ENCODE results near the gene FGF4. TPM values are rescaled to one million over a fixed set of nuclear protein-coding genes. Genes with fewer than 3 reads are reported as not detected.

The FGF4 gene
- not detected in 2 replicates for total RNA-seq

GRCh38 chr11:69775163-69775755, at the start of gene FGF4:
Gene FGF4, minus strand, starts transcription at chr11:69775341. Its CDS starts 257 bp downstream, at chr11:69775084.

GRCh38 chr11:69818603-69819441, 43.7 kb upstream of the FGF4 start, which contains the start of gene FGF3:
Gene FGF3, minus strand, starts transcription at chr11:69819416. Its CDS starts 483 bp downstream, at chr11:69818933.

Other genes starting within 250 kb of the FGF4 start
- 90.9 and 423 TPM in 2 replicates for gene CCND1, start 134.2 kb downstream of the FGF4 start, total RNA-seq
- gene LTO1, start 100.0 kb downstream of the FGF4 start, total RNA-seq = 16.7 and 29.7 TPM in 2 replicates
- under 0.01 TPM in 1 of 2 replicates, not detected in the other for gene FGF19, start 71.3 kb downstream of the FGF4 start, total RNA-seq
- not detected in 2 replicates for gene FGF3, start 44.1 kb upstream of the FGF4 start, total RNA-seq

All from nasal cavity respiratory epithelium epithelial cell of viscerocranial mucosa (primary cell).